HG03521 (cell line): ENCODE data around the gene CAMK2A.
"Not testable (repeated sequence)": the region's sequence is repeated elsewhere in the genome, so short reads cannot be mapped to it uniquely, and the experiment has no call there.

Experiments used
- ATAC-seq: cut with Tn5 transposase; IDR thresholded peaks from one replicate; pipeline ENCODE4 v1.9.1; 2021; ENCODE audit warnings: mild to moderate bottlenecking, moderate library complexity; ENCODE audit not compliant: unreplicated experiment

CAMK2A gene

GRCh38 chr5:150255659-150256409 is 33.7 kb downstream of the CAMK2A start:
- no peak for ATAC-seq

GRCh38 chr5:150254774-150255173 is 34.8 kb downstream of the CAMK2A start:
- no peak for ATAC-seq

DNA sequence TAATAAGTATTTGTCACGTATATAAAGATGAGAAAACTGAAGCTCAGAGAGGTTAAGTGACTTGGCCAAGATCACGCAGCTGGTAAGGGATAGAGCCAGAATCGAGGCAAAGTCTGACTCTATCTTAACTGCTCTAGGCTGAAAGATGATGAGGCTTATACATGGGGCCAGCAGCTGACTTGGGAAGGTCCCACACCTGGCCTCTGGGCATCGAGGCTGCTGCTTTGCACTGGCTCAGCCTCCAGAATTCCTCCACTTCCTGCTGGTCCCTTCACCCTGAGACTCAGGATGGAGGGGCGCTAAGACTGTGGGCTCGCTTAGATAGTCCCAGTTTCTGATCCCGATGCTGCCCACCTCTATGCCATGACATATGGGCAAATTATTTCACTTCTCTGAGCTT is 35.2 kb downstream of the CAMK2A start:
- no peak for ATAC-seq

- no peak for ATAC-seq
Measured at GRCh38 chr5:150253416-150254208, 36.0 kb downstream of the CAMK2A start.

- ATAC-seq: no peak
Measured at GRCh38 chr5:150252489-150252888, 37.1 kb downstream of the CAMK2A start.

GRCh38 chr5:150251504-150251903 is 38.1 kb downstream of the CAMK2A start:
- ATAC-seq: no peak

GRCh38 chr5:150249744-150250143 is 39.8 kb downstream of the CAMK2A start:
- no peak for ATAC-seq

DNA sequence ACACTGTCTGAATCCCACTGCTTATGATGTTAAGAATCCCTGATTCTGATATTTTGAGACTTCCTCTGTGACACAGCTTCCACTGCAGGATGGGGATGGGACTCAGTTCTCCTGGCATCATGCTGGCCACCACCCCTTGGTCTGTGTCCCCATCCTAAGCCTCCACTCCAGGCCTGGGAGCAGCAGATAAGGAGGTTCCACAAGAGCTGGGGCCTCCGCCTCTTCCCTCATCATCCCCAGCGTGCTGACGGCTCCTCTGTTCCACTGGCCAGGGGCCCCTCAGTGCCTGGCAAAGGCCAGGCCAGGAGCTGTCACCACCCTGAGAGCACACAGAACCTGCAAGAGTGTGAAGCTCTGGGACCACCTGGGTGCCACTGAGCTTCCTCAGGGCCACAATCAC is 40.6 kb downstream of the CAMK2A start:
- ATAC-seq: no peak

DNA sequence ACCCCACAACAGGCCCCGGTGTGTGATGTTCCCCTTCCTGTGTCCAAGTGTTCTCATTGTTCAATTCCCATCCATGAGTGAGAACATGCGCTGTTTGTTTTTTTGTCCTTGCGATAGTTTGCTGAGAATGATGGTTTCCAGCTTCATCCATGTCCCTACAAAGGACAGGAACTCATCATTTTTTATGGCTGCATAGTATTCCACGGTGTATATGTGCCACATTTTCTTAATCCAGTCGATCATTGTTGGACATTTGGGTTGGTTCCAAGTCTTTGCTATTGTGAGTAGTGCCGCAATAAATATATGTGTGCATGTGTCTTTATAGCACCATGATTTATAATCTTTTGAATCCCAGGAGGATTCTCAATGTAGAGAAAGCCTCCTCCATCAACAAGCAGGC is 41.1 kb downstream of the CAMK2A start:
- ATAC-seq: not testable (repeated sequence)

DNA sequence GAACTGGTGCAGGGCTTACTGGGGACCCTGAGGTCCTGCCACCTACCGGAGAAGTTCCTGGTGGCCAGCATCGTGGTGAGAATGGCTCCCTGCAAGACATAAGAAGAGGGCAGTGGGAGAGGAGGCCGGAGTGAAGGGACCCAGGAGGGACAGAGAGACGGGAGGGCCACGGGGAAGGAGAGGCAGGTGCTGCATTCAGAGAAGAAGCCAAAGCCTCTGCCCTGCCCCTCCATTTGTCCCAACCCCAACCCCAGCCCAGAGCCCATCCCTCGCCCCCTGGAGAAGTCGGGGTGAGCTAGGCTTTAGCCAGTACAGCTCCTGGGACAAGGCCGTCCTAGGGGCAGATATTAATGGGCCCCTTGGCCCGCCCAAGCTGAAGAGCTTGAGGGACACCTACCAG is 41.8 kb downstream of the CAMK2A start:
- no peak for ATAC-seq

- no peak for ATAC-seq
Measured at GRCh38 chr5:150246835-150247234, 42.7 kb downstream of the CAMK2A start.

DNA sequence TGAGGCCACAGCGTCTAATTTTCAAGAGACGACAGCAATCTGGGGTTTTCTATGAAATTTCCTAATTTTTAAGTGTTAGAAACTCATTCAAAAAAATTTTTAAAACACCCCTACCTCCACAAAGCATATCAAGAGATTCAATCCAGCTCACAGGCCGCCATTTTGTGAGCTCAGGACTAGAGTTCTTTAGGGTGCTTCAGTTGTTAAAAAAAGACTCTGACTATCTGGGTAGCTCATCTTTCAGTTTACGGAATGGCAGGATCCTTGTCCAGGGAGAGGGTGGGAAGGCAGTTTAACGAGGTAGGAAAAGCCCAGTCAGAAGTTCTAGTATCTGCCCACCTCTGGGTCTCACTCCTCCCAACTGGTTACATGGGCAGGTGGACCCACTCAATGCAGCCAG is 43.1 kb downstream of the CAMK2A start:
- no peak for ATAC-seq

DNA sequence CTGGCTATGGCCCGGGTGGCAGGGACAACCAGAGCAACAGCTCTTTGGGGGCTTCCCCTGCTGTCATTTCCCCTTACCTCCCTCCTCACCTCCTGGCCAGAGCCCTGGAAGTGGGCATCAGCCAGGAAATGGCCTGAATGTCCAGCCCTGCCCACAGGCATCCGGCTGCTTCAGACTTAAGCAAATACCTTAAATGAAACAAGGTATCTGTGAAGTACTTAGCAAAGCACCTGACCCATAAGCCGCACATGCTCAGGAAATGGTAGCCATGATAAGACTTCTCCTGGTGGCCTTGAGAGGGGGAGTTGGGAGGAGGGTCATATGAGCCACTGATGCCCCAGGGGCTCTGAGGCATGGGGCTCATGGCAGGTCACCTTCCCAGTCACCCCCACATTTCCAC is 43.8 kb downstream of the CAMK2A start:
- no peak for ATAC-seq

DNA sequence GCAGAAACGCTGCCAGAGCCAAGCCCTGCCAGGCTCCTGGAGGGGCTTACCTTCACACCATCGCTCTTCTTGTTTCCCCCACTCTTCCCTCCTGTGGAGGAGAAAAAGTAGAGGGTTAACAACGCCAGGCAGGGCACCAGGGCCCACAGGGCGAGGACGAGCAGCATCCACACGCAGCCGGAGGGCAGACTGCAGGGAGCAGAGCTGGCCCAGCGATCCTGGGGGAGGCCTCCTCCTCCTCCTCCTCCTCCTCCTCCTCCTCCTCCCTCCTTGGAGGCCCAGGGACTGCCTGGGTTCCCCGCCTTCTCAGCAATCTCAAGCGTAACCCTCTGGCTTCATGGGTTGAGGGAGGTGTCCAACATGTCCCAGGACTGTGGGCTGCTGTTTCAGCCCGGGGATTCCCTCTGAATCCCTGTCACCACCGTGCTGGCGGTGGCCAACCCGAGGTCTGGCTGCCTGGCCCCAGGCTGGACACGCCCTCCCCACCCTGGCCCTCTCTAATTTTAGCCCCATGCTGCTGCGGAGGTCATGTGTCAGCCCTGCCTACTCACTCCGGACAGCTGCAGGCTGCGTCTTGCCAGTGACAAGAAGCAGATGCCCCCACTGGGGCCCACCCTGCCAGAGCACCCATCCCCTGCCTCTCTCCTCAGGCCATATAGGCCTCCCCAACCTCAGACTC is 44.3 kb downstream of the CAMK2A start:
- no peak for ATAC-seq

GRCh38 chr5:150244209-150244608 is 45.4 kb downstream of the CAMK2A start:
- no peak for ATAC-seq

- no peak for ATAC-seq
Measured at GRCh38 chr5:150243590-150243989, 46.0 kb downstream of the CAMK2A start.

DNA sequence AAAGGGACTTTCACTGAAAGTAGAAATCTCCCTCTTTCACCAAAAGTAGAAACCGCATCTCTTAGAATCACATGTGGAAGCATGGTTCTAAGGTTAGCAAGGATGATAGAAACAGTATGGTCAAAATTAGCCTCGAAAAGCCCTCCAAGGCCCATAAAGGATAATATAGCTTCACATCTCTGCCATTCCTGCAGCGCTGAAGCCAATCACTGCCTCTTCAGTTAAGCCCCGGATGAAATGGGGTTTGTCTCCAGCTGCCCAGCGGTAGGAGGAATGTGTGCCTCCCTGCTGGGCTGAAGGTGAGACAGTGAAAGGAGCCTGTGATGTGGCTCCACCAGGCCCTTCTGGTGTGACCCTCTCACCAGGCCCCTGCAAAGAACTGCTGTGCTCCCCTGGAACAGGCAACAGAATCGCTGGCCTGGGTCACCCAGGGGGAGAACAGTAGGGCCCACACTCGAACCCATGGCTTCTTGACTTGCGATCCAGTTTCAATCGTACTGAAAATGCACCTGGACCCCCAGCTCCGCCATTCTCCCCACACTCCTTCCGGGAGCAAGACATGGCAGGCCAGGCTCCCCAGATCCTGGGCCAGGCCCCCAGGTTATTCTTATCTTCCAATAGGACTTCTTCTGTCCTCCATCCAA is 47.2 kb downstream of the CAMK2A start:
- ATAC-seq: no peak

DNA sequence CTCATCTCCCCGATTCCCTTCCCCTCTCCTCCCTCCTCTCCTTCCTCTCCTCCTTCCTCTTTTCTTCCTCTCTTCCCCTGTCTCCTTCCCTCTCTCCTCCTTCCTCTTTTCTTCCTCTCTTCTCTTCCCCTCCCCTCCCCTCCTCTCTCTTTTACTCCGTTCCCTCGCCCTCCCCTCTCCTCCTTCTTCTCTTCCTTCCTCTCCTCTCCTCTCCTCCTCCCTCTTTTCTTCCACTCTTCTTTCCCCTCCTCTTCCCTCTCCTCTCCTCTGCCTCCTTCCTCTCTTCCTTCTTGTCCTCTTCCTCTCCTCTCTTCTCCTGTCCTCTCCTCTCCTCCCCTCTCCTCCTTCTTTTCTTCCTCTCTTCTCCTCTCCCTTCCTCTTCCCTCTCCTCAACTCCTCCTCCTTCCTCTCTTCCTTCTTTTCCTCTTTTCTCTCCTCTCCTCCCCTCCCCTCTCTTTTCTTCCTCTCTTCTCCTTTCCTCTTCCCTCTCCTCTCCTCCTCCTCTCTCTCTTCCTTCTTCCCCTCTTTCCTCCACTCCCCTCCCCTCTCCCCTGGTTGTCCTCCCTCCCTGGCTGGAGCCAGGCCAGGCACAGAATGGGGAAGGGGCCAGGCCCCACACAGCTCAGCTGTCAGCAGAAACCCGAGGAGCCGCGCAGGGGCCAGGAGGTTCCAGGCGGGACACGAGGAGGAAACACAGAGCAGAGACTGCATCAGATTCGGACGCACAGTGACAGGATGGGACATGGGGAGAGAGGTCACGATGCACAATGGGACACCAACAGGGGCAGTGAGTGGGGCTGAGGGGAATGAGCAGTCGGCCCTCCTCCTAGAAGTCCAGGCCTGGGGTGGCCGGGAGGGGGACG is 48.0 kb downstream of the CAMK2A start:
- ATAC-seq: no peak

DNA sequence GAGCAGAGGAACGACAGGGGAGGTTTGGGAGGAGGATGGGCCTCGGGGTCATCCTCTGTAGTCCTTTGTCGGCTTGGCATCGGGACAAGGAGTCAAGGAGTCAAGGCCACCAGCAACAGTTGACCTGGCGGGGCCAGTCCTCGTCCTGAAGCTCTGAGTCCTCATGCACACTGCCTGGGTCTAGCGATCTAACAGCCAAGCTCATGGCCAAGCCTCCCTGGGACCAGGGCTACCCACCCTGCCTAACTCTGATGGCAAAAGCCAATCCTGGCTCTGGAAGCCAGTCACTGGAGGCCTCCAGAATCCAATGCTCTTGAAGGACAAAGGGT is 49.8 kb downstream of the CAMK2A start:
- ATAC-seq: no peak

DNA sequence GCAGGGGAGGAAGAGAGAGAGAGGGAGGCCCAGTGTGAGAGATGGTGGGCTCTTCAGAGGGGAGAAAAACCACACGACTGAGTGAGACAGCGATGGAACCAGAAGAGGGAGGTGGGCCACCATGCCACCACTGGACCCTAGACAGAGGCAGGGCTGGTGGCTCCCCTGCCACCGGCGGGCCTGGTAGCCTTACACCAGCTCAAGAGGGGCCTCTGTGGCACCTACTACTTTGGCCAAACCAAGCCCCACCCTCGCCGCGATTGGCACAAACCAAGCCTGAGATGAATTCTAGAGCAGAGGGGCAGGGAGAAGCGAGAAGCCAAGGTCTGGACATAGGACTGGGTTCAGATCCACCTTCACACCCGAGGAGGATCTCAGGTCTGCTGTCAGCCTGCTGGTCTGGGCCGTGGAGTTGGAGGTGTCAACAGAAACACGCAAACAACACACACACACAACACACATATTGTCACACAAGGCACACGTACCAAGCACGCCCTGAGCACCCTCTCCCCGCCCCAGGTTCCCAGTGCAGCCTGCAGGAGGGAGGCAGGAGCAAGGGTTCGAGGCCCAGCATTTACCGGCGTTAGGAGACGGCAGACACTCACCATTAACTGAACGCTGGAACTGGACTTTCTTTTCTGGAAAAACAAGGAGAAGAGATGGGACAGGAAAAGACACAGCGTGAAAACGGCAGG is 50.3 kb downstream of the CAMK2A start:
- ATAC-seq: no peak
